ENCODE data around the gene ZNF471. TPM values are rescaled to one million over a fixed set of nuclear protein-coding genes. Genes with fewer than 3 reads are reported as not detected.

The ZNF471 gene
- total and polyA plus RNA-seq, 12 donors, result 2.9 to 16.0 (median 6.6) TPM

DNA sequence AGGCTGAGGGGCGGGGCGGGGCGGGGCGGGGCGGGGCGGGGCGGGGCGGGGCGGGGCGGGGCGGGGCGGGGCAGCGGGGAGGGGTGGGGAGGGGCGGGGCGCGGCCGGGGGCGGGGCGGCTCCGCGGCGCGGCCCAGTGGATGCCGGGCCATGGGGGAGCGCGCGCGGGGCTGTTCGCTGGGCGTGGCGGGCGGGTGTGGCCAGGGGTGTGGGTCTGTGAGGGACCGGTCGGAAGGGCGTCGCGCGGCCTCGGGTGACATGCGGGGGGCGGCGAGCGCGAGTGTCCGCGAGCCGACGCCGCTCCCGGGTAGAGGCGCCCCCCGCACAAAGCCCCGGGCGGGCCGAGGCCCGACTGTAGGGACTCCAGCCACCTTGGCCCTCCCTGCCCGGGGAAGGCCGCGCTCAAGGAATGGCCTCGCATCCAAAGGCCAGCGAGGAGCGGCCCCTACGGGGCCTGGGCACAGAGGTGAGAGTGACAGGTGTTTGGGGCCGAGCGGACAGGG is 31.2 kb downstream of the ZNF471 start, which contains the start of gene ZFP28:
Gene ZFP28 (plus strand): TSS at position 188 of the 503 bp plus-strand sequence. CDS start 71 bp downstream, at position 259.
- DNase-seq, result peak in 4 of 7 donors; percentile 80 to 86 (median 82)
- intact Hi-C loops (cut with DNase I), result loop anchor here in 1 of 2 donors (10.0 kb wide), 1 partner anchor 114 kb away; no protein-coding TSS in a partner anchor
- Histone ChIP-seq H3K27ac (peak within 1 kb of the TSS; percentile 39 to 93 (median 72)), H3K9me3 (replicated peaks in 1 of 3) (peaks cover 0 to 33% (median 0%) of the 10 kb centered on the region in 3 donors), H3K36me3 (replicated peaks in 1 of 2) (no peaks in the 10 kb centered on the region), H3K4me3 (peak within 1 kb of the TSS; percentile 56 to 98 (median 70)), H3K4me1 (replicated peaks in 1 of 2) (peaks cover 4 to 10% of the 10 kb centered on the region in 2 donors), H3K27me3 (no peaks in the 10 kb centered on the region)
- TF ChIP-seq, protein P1, sequence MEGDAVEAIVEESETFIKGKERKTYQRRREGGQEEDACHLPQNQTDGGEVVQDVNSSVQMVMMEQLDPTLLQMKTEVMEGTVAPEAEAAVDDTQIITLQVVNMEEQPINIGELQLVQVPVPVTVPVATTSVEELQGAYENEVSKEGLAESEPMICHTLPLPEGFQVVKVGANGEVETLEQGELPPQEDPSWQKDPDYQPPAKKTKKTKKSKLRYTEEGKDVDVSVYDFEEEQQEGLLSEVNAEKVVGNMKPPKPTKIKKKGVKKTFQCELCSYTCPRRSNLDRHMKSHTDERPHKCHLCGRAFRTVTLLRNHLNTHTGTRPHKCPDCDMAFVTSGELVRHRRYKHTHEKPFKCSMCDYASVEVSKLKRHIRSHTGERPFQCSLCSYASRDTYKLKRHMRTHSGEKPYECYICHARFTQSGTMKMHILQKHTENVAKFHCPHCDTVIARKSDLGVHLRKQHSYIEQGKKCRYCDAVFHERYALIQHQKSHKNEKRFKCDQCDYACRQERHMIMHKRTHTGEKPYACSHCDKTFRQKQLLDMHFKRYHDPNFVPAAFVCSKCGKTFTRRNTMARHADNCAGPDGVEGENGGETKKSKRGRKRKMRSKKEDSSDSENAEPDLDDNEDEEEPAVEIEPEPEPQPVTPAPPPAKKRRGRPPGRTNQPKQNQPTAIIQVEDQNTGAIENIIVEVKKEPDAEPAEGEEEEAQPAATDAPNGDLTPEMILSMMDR (IDR thresholded peaks at IDR 0.05), result no peak
- no peak for TF ChIP-seq POLR2A (IDR thresholded peaks at IDR 0.05)
- 1 to 6% (median 1%) methylated on average over 25 to 54 of the region's 65 CpGs; no CpG with 5 or more reads in 1 of the 4 donors for WGBS, 4 donors

DNA sequence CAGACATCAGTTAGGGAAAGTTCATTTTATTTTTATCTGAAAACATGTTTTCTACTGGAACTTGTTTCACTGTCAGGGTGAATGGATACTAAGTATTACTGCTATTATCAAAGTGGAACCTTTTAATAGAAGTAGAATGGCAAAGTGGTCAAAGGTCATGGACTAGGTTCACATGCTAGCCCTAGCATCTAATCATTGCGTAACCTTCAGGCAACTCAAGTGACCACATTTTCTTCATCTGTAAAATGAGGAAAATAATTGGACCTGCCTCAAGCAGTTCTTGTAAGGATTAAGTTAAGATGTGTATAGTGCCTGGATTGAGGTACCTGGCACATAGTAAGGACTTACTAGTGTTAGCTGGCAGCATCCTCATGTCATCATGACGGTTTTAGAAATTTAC is 36.1 kb downstream of the ZNF471 start:
- Histone ChIP-seq H3K4me3 (no peak overlapping the region), H3K27ac (no peak overlapping the region), H3K27me3 (no peaks in the 10 kb centered on the region), H3K4me1 (replicated peaks in 1 of 2) (peaks cover 0 to 6% of the 10 kb centered on the region in 2 donors), H3K36me3 (replicated peaks in 1 of 2) (peaks cover 0 to 7% of the 10 kb centered on the region in 2 donors), H3K9me3 (replicated peaks in 1 of 3) (peaks cover 0 to 35% (median 5%) of the 10 kb centered on the region in 3 donors)
- WGBS, 4 donors, result 95 to 97% (median 97%) methylated on average over 2 of the region's 2 CpGs
- TF ChIP-seq, protein P1 (IDR thresholded peaks at IDR 0.05), result no peak
- no peak for TF ChIP-seq POLR2A (IDR thresholded peaks at IDR 0.05)
- intact Hi-C loops (cut with DNase I), result no loop called here
- no peak for DNase-seq

- intact Hi-C loops (cut with DNase I), result no loop called here
Measured at GRCh38 chr19:56547535-56547934, 39.9 kb downstream of the ZNF471 start.

GRCh38 chr19:56554272-56554869 is 46.7 kb downstream of the ZNF471 start:
- Histone ChIP-seq H3K4me3 (peak overlapping the region in 1 of 4 donors; percentile 16), H3K9me3 (replicated peaks in 1 of 3) (peaks cover 10 to 93% (median 41%) of the 10 kb centered on the region in 3 donors)
- no peak for TF ChIP-seq POLR2A (IDR thresholded peaks at IDR 0.05)
- TF ChIP-seq, protein P1 (IDR thresholded peaks at IDR 0.05), result no peak

More at GRCh38 chr19:56547535-56547934, 39.9 kb downstream of the ZNF471 start:
- no peaks in the 10 kb centered on the region for H3K4me1 ChIP-seq (replicated peaks in 1 of 2)
- WGBS, 4 donors, result 54 to 68% (median 61%) methylated on average over 6 of the region's 6 CpGs
- H3K36me3 ChIP-seq (replicated peaks in 1 of 2), result peaks cover 0 to 36% of the 10 kb centered on the region in 2 donors
- no peak for DNase-seq
- no peaks in the 10 kb centered on the region for H3K27me3 ChIP-seq
- H3K9me3 ChIP-seq (replicated peaks in 1 of 3), result peaks cover 0 to 63% (median 9%) of the 10 kb centered on the region in 3 donors
- H3K27ac ChIP-seq, result no peak overlapping the region
- H3K4me3 ChIP-seq, result no peak overlapping the region
- no peak for TF ChIP-seq POLR2A (IDR thresholded peaks at IDR 0.05)
- TF ChIP-seq, protein P1 (IDR thresholded peaks at IDR 0.05), result no peak

More at GRCh38 chr19:56554272-56554869, 46.7 kb downstream of the ZNF471 start:
- no peak for DNase-seq
- no peak overlapping the region for H3K27ac ChIP-seq
- H3K36me3 ChIP-seq (replicated peaks in 1 of 2), result peaks cover 0 to 23% of the 10 kb centered on the region in 2 donors
- intact Hi-C loops (cut with DNase I), result no loop called here
- WGBS, 4 donors, result 77 to 98% (median 85%) methylated on average over 6 of the region's 6 CpGs
- H3K4me1 ChIP-seq (replicated peaks in 1 of 2), result no peaks in the 10 kb centered on the region
- H3K27me3 ChIP-seq, result no peaks in the 10 kb centered on the region

All from adrenal gland (tissue), 12 donors.